ENCODE results near the gene NCAPD3. TPM values are rescaled to one million over a fixed set of nuclear protein-coding genes. Genes with fewer than 3 reads are reported as not detected.

Gene NCAPD3
- total RNA-seq, 2 experiments from 2014 or later, result 98.4 to 102 TPM

- DNase-seq (peak; percentile 10), ATAC-seq (no peak)
- intact Hi-C loops (cut with micrococcal nuclease), result no loop called here
- H3K4me1 Mint-ChIP-seq (ENCODE audit: low read depth), result peaks cover 14% of the 10 kb centered on the region
- peaks cover 4% of the 10 kb centered on the region for H3K36me3 Mint-ChIP-seq (ENCODE audit: low read depth)
- ChIA-PET POLR2A (interaction anchor here (1.1 kb wide), 2 partner anchors 51 to 62 kb away, joined by 3 read pairs; no protein-coding TSS in a partner anchor), CTCF (interaction anchor here (0.7 to 1.7 kb wide), 4 partner anchors 74 to 459 kb away, joined by 3 to 6 read pairs (median 4); no protein-coding TSS in a partner anchor)
- H3K27ac Mint-ChIP-seq, result no peak overlapping the region
- no peaks in the 10 kb centered on the region for H3K9me3 Mint-ChIP-seq
- H3K4me3 Mint-ChIP-seq, result peak overlapping the region; percentile 16
- TF ChIP-seq CTCF (IDR thresholded peaks at IDR 0.05), result no peak
- peaks cover 34% of the 10 kb centered on the region for H3K27me3 Mint-ChIP-seq
These were observed 98.9 kb downstream of the NCAPD3 start for GRCh38 chr11:134124660-134125451.

DNA sequence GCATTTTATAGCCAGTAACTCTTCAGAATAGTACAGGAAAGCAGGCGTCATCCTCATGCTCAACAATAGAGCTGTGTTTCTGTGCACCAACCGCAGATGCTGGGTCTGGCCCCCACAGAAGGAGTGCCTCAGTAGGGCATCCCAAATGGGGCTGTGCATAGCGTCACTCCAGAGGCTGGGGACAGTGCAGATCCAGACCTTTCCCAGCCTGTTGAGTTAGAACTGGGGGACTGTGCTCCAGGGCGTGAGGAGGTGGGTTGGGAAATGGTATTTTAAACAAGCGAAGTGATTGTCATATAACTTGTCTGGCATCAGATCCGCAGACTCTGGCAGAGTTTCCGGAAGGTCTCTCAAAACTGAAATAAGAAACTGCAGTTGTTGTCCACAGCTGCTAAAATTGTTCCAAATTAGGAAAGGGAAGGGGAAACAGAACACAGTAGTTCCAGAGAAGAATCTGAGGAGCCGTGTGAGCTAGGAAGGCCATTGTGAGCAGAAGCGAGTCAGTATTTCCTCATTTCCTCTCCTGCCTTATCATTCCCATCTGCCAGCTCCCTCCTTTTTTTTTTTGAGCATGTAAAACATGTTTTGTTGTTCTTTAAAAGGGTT is 102.7 kb downstream of the NCAPD3 start:
- Mint-ChIP-seq H3K27ac (no peak overlapping the region), H3K36me3 (ENCODE audit: low read depth) (peaks cover 4% of the 10 kb centered on the region), H3K27me3 (peaks cover 34% of the 10 kb centered on the region), H3K4me3 (no peak overlapping the region), H3K9me3 (no peaks in the 10 kb centered on the region), H3K4me1 (ENCODE audit: low read depth) (peaks cover 15% of the 10 kb centered on the region)
- ChIA-PET CTCF (interaction anchor here (0.8 to 1.9 kb wide), 4 partner anchors 43 to 193 kb away, joined by 3 to 5 read pairs (median 3); no protein-coding TSS in a partner anchor), POLR2A (no interaction called here)
- DNase-seq (no peak), ATAC-seq (no peak)
- intact Hi-C loops (cut with micrococcal nuclease), result no loop called here
- no peak for TF ChIP-seq CTCF (IDR thresholded peaks at IDR 0.05)

GRCh38 chr11:134120143-134120850 is 103.5 kb downstream of the NCAPD3 start:
- DNase-seq (no peak), ATAC-seq (no peak)
- intact Hi-C loops (cut with micrococcal nuclease), result no loop called here
- ChIA-PET CTCF (interaction anchor here (0.8 to 1.9 kb wide), 4 partner anchors 42 to 192 kb away, joined by 3 to 5 read pairs (median 3); no protein-coding TSS in a partner anchor), POLR2A (no interaction called here)
- Mint-ChIP-seq H3K27me3 (peaks cover 27% of the 10 kb centered on the region), H3K4me3 (no peak overlapping the region), H3K9me3 (no peaks in the 10 kb centered on the region), H3K27ac (no peak overlapping the region), H3K4me1 (ENCODE audit: low read depth) (peaks cover 8% of the 10 kb centered on the region), H3K36me3 (ENCODE audit: low read depth) (peaks cover 4% of the 10 kb centered on the region)
- TF ChIP-seq CTCF (IDR thresholded peaks at IDR 0.05), result no peak

GRCh38 chr11:134119094-134119493 is 104.7 kb downstream of the NCAPD3 start:
- ATAC-seq, result no peak
- H3K27ac Mint-ChIP-seq, result no peak overlapping the region
- no peak for DNase-seq
- peaks cover 20% of the 10 kb centered on the region for H3K27me3 Mint-ChIP-seq
- H3K4me3 Mint-ChIP-seq, result no peak overlapping the region
- POLR2A ChIA-PET, result no interaction called here
- peaks cover 4% of the 10 kb centered on the region for H3K4me1 Mint-ChIP-seq (ENCODE audit: low read depth)
- H3K9me3 Mint-ChIP-seq, result no peaks in the 10 kb centered on the region
- CTCF ChIA-PET, result no interaction called here
- intact Hi-C loops (cut with micrococcal nuclease), result no loop called here
- TF ChIP-seq CTCF (IDR thresholded peaks at IDR 0.05), result no peak
- peaks cover 2% of the 10 kb centered on the region for H3K36me3 Mint-ChIP-seq (ENCODE audit: low read depth)
